ENCODE measurements around the gene HEATR3. TPM values are rescaled to one million over a fixed set of nuclear protein-coding genes. Genes with fewer than 3 reads are reported as not detected.

Gene HEATR3
- total RNA-seq, 1 donor from 2014 or later = 23.9 TPM

- Histone ChIP-seq H3K4me3 (peak overlapping the region; percentile 99), H3K9ac (no peak overlapping the region), H3K36me3 (no peaks in the 10 kb centered on the region), H2AFZ (replicated peaks) (no peak overlapping the region), H3K27me3 (peaks cover 4% of the 10 kb centered on the region), H3K27ac (no peak overlapping the region), H3F3A (ENCODE audit: low read depth) (peaks cover 10% of the 10 kb centered on the region), H3K9me3 (ENCODE audit: low read depth) (no peaks in the 10 kb centered on the region), H3K79me2 (ENCODE audit: low read depth) (peaks cover 58% of the 10 kb centered on the region), H3K4me2 (peak overlapping the region; percentile 100), H3K4me1 (peaks cover 16% of the 10 kb centered on the region), H4K20me1 (ENCODE audit: low read depth) (peaks cover 51% of the 10 kb centered on the region)
- H3K27ac Mint-ChIP-seq = no peak overlapping the region
- peaks cover 9% of the 10 kb centered on the region for H3K36me3 Mint-ChIP-seq
- peaks cover 4% of the 10 kb centered on the region for H3K27me3 Mint-ChIP-seq (ENCODE audit: insufficient read depth, low read depth)
- DNase-seq (ENCODE audit: low spot score) = no peak
- peak overlapping the region; percentile 91 for H3K4me3 Mint-ChIP-seq
- peaks cover 25% of the 10 kb centered on the region for H3K4me1 Mint-ChIP-seq
- no peaks in the 10 kb centered on the region for H3K9me3 Mint-ChIP-seq
- no peak for TF ChIP-seq EZH2 (IDR thresholded peaks at IDR 0.05)
These were observed 88.7 kb downstream of the HEATR3 start for GRCh38 chr16:50154420-50154950.

GRCh38 chr16:50155925-50156324 is 90.2 kb downstream of the HEATR3 start:
- peaks cover 10% of the 10 kb centered on the region for H3F3A ChIP-seq (ENCODE audit: low read depth)
- H3K27ac ChIP-seq = no peak overlapping the region
- peaks cover 16% of the 10 kb centered on the region for H3K4me1 ChIP-seq
- no peak for DNase-seq (ENCODE audit: low spot score)
- peak overlapping the region; percentile 99 for H3K4me3 ChIP-seq
- Mint-ChIP-seq H3K4me1 (peaks cover 28% of the 10 kb centered on the region), H3K36me3 (peaks cover 12% of the 10 kb centered on the region), H3K27me3 (ENCODE audit: insufficient read depth, low read depth) (peaks cover 4% of the 10 kb centered on the region), H3K9me3 (no peaks in the 10 kb centered on the region), H3K4me3 (peak overlapping the region; percentile 91), H3K27ac (no peak overlapping the region)
- H3K4me2 ChIP-seq = peak overlapping the region; percentile 100
- H3K9ac ChIP-seq = no peak overlapping the region
- peaks cover 72% of the 10 kb centered on the region for H3K79me2 ChIP-seq (ENCODE audit: low read depth)
- peaks cover 63% of the 10 kb centered on the region for H4K20me1 ChIP-seq (ENCODE audit: low read depth)
- no peak for TF ChIP-seq EZH2 (IDR thresholded peaks at IDR 0.05)
- TF ChIP-seq EZH2phosphoT487 (IDR thresholded peaks at IDR 0.05) = no peak
- TF ChIP-seq, protein P1, sequence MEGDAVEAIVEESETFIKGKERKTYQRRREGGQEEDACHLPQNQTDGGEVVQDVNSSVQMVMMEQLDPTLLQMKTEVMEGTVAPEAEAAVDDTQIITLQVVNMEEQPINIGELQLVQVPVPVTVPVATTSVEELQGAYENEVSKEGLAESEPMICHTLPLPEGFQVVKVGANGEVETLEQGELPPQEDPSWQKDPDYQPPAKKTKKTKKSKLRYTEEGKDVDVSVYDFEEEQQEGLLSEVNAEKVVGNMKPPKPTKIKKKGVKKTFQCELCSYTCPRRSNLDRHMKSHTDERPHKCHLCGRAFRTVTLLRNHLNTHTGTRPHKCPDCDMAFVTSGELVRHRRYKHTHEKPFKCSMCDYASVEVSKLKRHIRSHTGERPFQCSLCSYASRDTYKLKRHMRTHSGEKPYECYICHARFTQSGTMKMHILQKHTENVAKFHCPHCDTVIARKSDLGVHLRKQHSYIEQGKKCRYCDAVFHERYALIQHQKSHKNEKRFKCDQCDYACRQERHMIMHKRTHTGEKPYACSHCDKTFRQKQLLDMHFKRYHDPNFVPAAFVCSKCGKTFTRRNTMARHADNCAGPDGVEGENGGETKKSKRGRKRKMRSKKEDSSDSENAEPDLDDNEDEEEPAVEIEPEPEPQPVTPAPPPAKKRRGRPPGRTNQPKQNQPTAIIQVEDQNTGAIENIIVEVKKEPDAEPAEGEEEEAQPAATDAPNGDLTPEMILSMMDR (IDR thresholded peaks at IDR 0.05) = no peak
- peaks cover 4% of the 10 kb centered on the region for H3K27me3 ChIP-seq
- H2AFZ ChIP-seq (replicated peaks) = no peak overlapping the region
- no peaks in the 10 kb centered on the region for H3K9me3 ChIP-seq (ENCODE audit: low read depth)
- no peaks in the 10 kb centered on the region for H3K36me3 ChIP-seq

Small RNA genes within 50 kb of the gene (small RNA-seq; reads per million reads assigned to genes)
- not detected for gene RF00017
- not detected for gene RF00156
- gene RNY4P3 = 0.09 reads per million
- not detected for gene RPL10P14

Other genes starting within 250 kb of the HEATR3 start
- 21.9 and 42.3 TPM in 2 replicates for gene ZNF423, start 209.9 kb upstream of the HEATR3 start, total RNA-seq (ENCODE audit: low replicate concordance)
- 37.9 and 52.7 TPM in 2 replicates for gene CNEP1R1, start 40.7 kb upstream of the HEATR3 start, total RNA-seq (ENCODE audit: low replicate concordance)
- 10.4 and 15.2 TPM in 2 replicates for gene TENT4B, start 87.3 kb downstream of the HEATR3 start, total RNA-seq (ENCODE audit: low replicate concordance)
- 2.5 and 13.2 TPM in 2 replicates for gene ADCY7, start 200.6 kb downstream of the HEATR3 start, total RNA-seq (ENCODE audit: low replicate concordance)